Left ventricle myocardium inferior (tissue), 1 donor: ENCODE measurements around the gene TRAK1. TPM values are rescaled to one million over a fixed set of nuclear protein-coding genes. Genes with fewer than 3 reads are reported as not detected.
"Not testable (repeated sequence)": the region's sequence is repeated elsewhere in the genome, so short reads cannot be mapped to it uniquely, and the experiment has no call there.

Experiments
- DNase-seq: peaks from one replicate; pipeline ENCODE4 v3.0.0-alpha.2; 2020
- H3K27ac ChIP-seq: fragments of 200-600 bp; replicated peaks from 2 replicates; pipeline ENCODE4 v1.8.0; 2021
- H3K27me3 ChIP-seq: fragments of 200-600 bp; 2 replicates; pipeline ENCODE4 v1.8.0; 2021; ENCODE audit warnings: low read depth
- H3K36me3 ChIP-seq: fragments of 200-600 bp; 2 replicates; pipeline ENCODE4 v1.8.0; 2021
- H3K4me1 ChIP-seq: fragments of 200-600 bp; 2 replicates; pipeline ENCODE4 v1.8.0; 2021
- H3K4me3 ChIP-seq: fragments of 200-600 bp; 2 replicates; pipeline ENCODE4 v1.8.0; 2021; ENCODE audit warnings: mild to moderate bottlenecking, moderate library complexity
- H3K9me3 ChIP-seq: fragments of 200-600 bp; replicated peaks from 2 replicates; pipeline ENCODE4 v1.8.0; 2021
- intact Hi-C: fragments of 100-400 bp; cut with micrococcal nuclease; formaldehyde crosslinking; loops from one replicate; pipeline ENCODE4 v1.11.0; 2022
- total RNA-seq: library from RNA; stranded (reverse); fragmentation: NEBNext Ultra II Directional; extraction: Animal tissue kit (Norgen Biotek cat#: 25700); gene quantifications from one replicate; pipeline ENCODE4 v1.2.1, GENCODE V29; 2021
- TF ChIP-seq, protein P1 (sequence below): fragments of 200-600 bp; IDR thresholded peaks from 2 replicates; pipeline ENCODE4 v1.8.0; 2021; ENCODE audit warnings: antibody characterized with exemption, mild to moderate bottlenecking, borderline replicate concordance
- donor health status: DM: no; HTN: yes; CAD: no; lungs with severe emphysema.

The TRAK1 gene
- total RNA-seq, 1 donor from 2014 or later, result 264 TPM

DNA sequence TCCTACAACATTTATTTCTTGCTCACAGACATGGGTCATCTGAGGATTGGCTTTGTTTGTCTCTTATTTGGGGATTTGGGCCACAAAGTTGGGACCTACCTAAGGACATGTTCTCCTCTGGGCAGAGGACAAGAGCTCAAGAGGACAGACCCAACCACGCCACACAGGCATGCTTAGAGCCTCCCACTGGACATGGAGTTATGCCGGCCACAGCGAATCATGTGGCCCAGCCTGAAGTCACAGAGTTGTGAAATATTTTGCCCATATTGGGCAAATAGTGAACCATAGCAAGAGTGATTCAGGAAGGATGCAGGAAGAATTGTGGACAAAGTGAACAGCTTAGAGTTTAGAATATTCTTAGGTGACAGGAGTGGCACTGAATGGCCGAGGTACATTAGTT lies 9.9 kb downstream of the TRAK1 start:
- no peak overlapping the region for H3K4me3 ChIP-seq
- no peaks in the 10 kb centered on the region for H3K9me3 ChIP-seq
- peaks cover 15% of the 10 kb centered on the region for H3K36me3 ChIP-seq
- H3K27me3 ChIP-seq, result no peaks in the 10 kb centered on the region
- DNase-seq, result peak; percentile 45
- intact Hi-C loops, result loop anchor here (5.0 kb wide), 1 partner anchor 204 kb away; no protein-coding TSS in a partner anchor
- H3K27ac ChIP-seq, result peak overlapping the region; percentile 87
- TF ChIP-seq, protein P1, sequence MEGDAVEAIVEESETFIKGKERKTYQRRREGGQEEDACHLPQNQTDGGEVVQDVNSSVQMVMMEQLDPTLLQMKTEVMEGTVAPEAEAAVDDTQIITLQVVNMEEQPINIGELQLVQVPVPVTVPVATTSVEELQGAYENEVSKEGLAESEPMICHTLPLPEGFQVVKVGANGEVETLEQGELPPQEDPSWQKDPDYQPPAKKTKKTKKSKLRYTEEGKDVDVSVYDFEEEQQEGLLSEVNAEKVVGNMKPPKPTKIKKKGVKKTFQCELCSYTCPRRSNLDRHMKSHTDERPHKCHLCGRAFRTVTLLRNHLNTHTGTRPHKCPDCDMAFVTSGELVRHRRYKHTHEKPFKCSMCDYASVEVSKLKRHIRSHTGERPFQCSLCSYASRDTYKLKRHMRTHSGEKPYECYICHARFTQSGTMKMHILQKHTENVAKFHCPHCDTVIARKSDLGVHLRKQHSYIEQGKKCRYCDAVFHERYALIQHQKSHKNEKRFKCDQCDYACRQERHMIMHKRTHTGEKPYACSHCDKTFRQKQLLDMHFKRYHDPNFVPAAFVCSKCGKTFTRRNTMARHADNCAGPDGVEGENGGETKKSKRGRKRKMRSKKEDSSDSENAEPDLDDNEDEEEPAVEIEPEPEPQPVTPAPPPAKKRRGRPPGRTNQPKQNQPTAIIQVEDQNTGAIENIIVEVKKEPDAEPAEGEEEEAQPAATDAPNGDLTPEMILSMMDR, result no peak
- peaks cover 74% of the 10 kb centered on the region for H3K4me1 ChIP-seq

DNA sequence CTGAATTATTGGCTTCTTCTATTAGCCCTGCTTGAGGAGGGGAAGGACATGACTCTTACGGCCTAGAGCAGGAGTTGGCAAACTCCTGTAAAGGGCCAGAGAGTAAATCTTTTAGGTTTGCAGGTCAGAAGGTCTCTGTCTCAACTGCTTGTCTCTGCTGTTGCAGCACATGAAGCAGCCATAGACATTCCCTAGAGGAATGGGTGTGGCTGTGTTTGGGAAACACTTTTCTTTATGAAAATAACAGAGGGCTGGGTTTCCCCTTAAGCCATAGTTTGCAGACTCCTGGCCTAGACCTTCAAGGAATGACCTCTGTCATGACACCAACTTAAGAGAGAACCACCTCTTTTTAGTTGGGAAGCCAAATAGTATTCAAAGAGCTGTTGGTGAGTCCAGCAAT lies 10.3 kb downstream of the TRAK1 start:
- TF ChIP-seq, protein P1, result no peak
- peaks cover 15% of the 10 kb centered on the region for H3K36me3 ChIP-seq
- intact Hi-C loops, result loop anchor here (5.0 kb wide), 1 partner anchor 204 kb away; no protein-coding TSS in a partner anchor
- H3K27me3 ChIP-seq, result no peaks in the 10 kb centered on the region
- DNase-seq, result no peak
- peak overlapping the region; percentile 87 for H3K27ac ChIP-seq
- H3K4me3 ChIP-seq, result no peak overlapping the region
- H3K4me1 ChIP-seq, result peaks cover 73% of the 10 kb centered on the region
- no peaks in the 10 kb centered on the region for H3K9me3 ChIP-seq

DNA sequence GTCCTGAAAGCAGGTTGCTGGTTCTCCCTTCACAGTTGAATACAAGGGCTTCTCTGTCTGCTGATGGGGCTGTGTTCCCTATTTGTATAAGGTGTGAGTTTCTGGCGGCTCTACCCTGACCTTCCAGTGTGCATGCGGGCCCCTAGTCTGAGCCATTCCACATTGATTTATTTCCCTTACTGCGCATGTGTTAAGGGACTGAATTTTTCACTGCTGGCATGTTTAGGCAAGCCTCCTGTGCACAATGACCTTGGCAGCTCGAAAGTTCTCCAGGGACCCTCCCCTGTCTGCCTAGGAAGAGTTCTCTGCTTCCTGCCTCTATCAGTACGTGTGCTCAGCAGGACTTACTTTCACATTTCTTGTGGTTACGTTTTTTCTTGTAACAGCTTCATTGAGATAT lies 11.4 kb downstream of the TRAK1 start:
- Histone ChIP-seq H3K4me1 (peaks cover 73% of the 10 kb centered on the region), H3K27me3 (no peaks in the 10 kb centered on the region), H3K27ac (peak overlapping the region; percentile 87), H3K9me3 (no peaks in the 10 kb centered on the region), H3K36me3 (peaks cover 15% of the 10 kb centered on the region), H3K4me3 (no peak overlapping the region)
- no peak for DNase-seq
- TF ChIP-seq, protein P1, result no peak
- intact Hi-C loops, result loop anchor here (5.0 kb wide), 1 partner anchor 205 kb away; no protein-coding TSS in a partner anchor

DNA sequence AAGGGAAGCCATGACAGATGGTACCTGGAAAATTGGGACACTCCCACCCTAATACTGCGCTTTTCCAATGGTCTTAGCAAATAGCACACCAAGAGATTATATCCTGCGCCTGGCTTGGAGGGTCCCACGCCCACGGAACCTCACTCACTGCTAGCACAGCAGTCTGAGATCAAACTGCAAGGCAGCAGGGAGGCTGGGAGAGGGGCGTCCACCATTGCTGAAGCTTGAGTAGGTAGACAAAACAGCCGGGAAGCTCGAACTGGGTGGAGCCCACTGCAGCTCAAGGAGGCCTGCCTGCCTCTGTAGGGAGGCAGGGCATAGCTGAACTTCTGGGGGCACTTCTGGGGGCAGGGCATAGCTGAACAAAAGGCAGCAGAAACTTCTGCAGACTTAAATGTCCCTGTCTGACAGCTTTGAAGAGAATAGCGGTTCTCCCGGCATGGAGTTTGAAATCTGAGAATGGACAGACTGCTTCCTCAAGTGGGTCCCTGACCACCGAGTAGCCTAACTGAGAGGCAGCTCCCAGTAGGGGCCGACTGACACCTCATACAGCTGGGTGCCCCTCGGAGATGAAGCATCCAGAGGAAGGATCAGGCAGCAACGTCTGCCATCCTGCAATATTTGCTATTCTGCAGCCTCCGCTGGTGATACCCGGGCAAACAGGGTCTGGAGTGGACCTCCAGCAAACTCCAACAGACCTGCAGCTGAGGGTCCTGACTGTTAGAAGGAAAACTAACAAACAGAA lies 12.9 kb downstream of the TRAK1 start:
- not testable (repeated sequence) for DNase-seq, H3K9me3 ChIP-seq, H3K4me3 ChIP-seq, H3K27me3 ChIP-seq
- intact Hi-C loops, result loop anchor here (5.0 kb wide), 1 partner anchor 207 kb away; no protein-coding TSS in a partner anchor
- H3K27ac ChIP-seq, result peak overlapping the region; percentile 87
- H3K4me1 ChIP-seq, result peaks cover 73% of the 10 kb centered on the region
- peaks cover 15% of the 10 kb centered on the region for H3K36me3 ChIP-seq

DNA sequence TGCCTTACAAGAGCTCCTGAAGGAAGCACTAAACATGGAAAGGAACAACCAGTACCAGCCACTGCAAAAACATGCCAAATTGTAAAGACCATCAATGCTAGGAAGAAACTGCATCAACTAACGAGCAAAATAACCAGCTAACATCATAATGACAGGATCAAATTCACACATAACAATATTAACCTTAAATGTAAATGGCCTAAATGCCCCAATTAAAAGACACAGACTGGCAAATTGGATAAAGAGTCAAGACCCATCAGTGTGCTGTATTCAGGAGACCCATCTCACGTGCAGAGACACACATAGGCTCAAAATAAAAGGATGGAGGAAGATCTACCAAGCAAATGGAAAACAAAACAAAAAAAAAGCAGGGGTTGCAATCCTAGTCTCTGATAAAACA lies 14.8 kb downstream of the TRAK1 start:
- peaks cover 15% of the 10 kb centered on the region for H3K36me3 ChIP-seq
- intact Hi-C loops, H3K4me3 ChIP-seq, H3K9me3 ChIP-seq, DNase-seq, H3K27me3 ChIP-seq: not testable (repeated sequence)
- H3K27ac ChIP-seq, result peak overlapping the region; percentile 83
- H3K4me1 ChIP-seq, result peaks cover 67% of the 10 kb centered on the region

DNA sequence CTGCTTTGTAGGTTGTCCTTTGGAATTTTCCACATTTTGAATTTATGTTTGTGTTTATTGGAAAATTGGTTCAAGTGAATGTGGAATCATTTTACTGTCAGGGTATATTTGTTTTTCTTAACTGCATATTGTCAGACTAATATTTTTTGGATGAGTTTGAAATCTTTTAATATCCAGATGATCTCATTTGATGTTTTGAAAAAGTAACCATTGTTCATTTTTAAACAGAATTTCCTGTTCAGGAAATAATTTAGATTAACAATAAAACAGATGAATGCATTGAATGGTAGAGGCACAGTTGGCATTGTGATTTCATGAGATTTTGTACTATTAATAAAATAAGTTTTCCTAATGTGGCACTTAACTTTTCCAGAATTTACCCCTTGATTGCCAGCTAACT lies 15.5 kb downstream of the TRAK1 start:
- no peak for DNase-seq
- peaks cover 60% of the 10 kb centered on the region for H3K4me1 ChIP-seq
- intact Hi-C loops, result no loop called here
- no peaks in the 10 kb centered on the region for H3K9me3 ChIP-seq
- peaks cover 15% of the 10 kb centered on the region for H3K36me3 ChIP-seq
- H3K27me3 ChIP-seq, result no peaks in the 10 kb centered on the region
- no peak overlapping the region for H3K4me3 ChIP-seq
- TF ChIP-seq, protein P1, result no peak
- peak overlapping the region; percentile 83 for H3K27ac ChIP-seq
